CD14-positive monocyte (primary cell): ENCODE measurements around the gene RHBDL1. TPM values are rescaled to one million over a fixed set of nuclear protein-coding genes. Genes with fewer than 3 reads are reported as not detected.
A peak's percentile ranks its signal among the peaks of the same experiment; 100 is the strongest.

Experiments
- DNase-seq, 3 donors: peaks; one replicate each; pipeline ENCODE4 v3.0.0-alpha.2; 2011 to 2022
- H2AFZ ChIP-seq: 2 replicates; pipeline ENCODE4 v1.6.0; 2012; ENCODE audit warnings: mild to moderate bottlenecking, low read depth, low read length, inconsistent platforms; ENCODE audit not compliant: insufficient read depth, poor library complexity, severe bottlenecking
- H3K27ac ChIP-seq, 2 donors: 1 replicate in 1 of 2; 2 replicates in 1 of 2; pipeline ENCODE4 v1.5.1; 2012 to 2013; ENCODE audit warnings: low read length in 2 of 2, control low read depth in 1 of 2, inconsistent platforms in 1 of 2, low read depth in 1 of 2, mild to moderate bottlenecking in 1 of 2
- H3K27me3 ChIP-seq, 2 donors: one replicate each; pipeline versions ENCODE4 v1.6.0 to v1.6.1; 2011 to 2013; ENCODE audit warnings: low read length in 2 of 2; ENCODE audit not compliant: control insufficient read depth in 2 of 2, insufficient read depth in 2 of 2
- H3K36me3 ChIP-seq, 2 donors: replicated peaks in 1 of 2; 1 replicate in 1 of 2; 2 replicates in 1 of 2; pipeline versions ENCODE4 v1.5.1 to v1.6.1; 2012 to 2013; ENCODE audit warnings: low read length in 2 of 2, control low read depth in 1 of 2, inconsistent platforms in 1 of 2, mild to moderate bottlenecking in 1 of 2; ENCODE audit not compliant: insufficient read depth in 2 of 2, control insufficient read depth in 1 of 2
- H3K4me1 ChIP-seq, 2 donors: 1 replicate in 1 of 2; 2 replicates in 1 of 2; pipeline versions ENCODE4 v1.5.1 to v1.6.1; 2012 to 2013; ENCODE audit warnings: low read length in 2 of 2, control low read depth in 1 of 2, inconsistent platforms in 1 of 2, mild to moderate bottlenecking in 1 of 2, moderate library complexity in 1 of 2; ENCODE audit not compliant: insufficient read depth in 2 of 2, control insufficient read depth in 1 of 2
- H3K4me2 ChIP-seq: replicated peaks from 2 replicates; pipeline ENCODE3; 2012; ENCODE audit warnings: low read length, moderate library complexity, mild to moderate bottlenecking; ENCODE audit not compliant: poor library complexity, severe bottlenecking; ENCODE audit errors: extremely low read depth
- H3K4me3 ChIP-seq, 3 experiments: fragments of 200-600 bp in 1 of 3; sonication (generic) in 1 of 3; replicated peaks in 1 of 3; 1 replicate in 2 of 3; 2 replicates in 1 of 3; pipeline ENCODE4 v1.5.1; 2011 to 2013; ENCODE audit warnings: low read length in 3 of 3, mild to moderate bottlenecking in 3 of 3, control low read depth in 2 of 3, low read depth in 2 of 3, inconsistent platforms in 1 of 3, moderate library complexity in 1 of 3
- H3K79me2 ChIP-seq: 2 replicates; pipeline ENCODE4 v1.6.0; 2012; ENCODE audit warnings: mild to moderate bottlenecking, control low read depth, inconsistent platforms, low read length, moderate library complexity; ENCODE audit not compliant: insufficient read depth
- H3K9ac ChIP-seq: 2 replicates; pipeline ENCODE4 v1.6.0; 2017; ENCODE audit warnings: low read length, mild to moderate bottlenecking; ENCODE audit not compliant: insufficient read depth, poor library complexity, severe bottlenecking
- H3K9me3 ChIP-seq, 2 donors: replicated peaks in 1 of 2; 1 replicate in 1 of 2; 2 replicates in 1 of 2; pipeline versions ENCODE4 v1.5.1 to v1.6.1; 2012 to 2013; ENCODE audit warnings: low read length in 2 of 2, control low read depth in 1 of 2; ENCODE audit not compliant: control insufficient read depth in 1 of 2, insufficient read depth in 1 of 2
- H4K20me1 ChIP-seq: 2 replicates; pipeline ENCODE4 v1.6.0; 2012; ENCODE audit warnings: mild to moderate bottlenecking, low read length, control low read depth, moderate library complexity; ENCODE audit not compliant: insufficient read depth
- H3K27ac Mint-ChIP-seq, 7 donors: one replicate each; pipeline ENCODE4 v1.8.0; 2020; ENCODE audit warnings: mild to moderate bottlenecking in 7 of 7, mixed read lengths in 7 of 7, moderate library complexity in 6 of 7, inconsistent platforms in 2 of 7
- H3K27me3 Mint-ChIP-seq, 3 donors: one replicate each; pipeline ENCODE4 v1.8.0; 2021 to 2022; ENCODE audit warnings: low read depth in 3 of 3, mild to moderate bottlenecking in 3 of 3, mixed read lengths in 3 of 3, moderate library complexity in 3 of 3, inconsistent platforms in 1 of 3
- H3K36me3 Mint-ChIP-seq, 2 donors: one replicate each; pipeline ENCODE4 v1.8.0; 2020; ENCODE audit warnings: mixed read lengths in 2 of 2, inconsistent platforms in 1 of 2, mild to moderate bottlenecking in 1 of 2
- H3K4me1 Mint-ChIP-seq: one replicate; pipeline ENCODE4 v1.8.0; 2020; ENCODE audit warnings: mild to moderate bottlenecking, mixed read lengths
- H3K4me3 Mint-ChIP-seq, 2 donors: one replicate each; pipeline ENCODE4 v1.8.0; 2020; ENCODE audit warnings: mild to moderate bottlenecking in 2 of 2, mixed read lengths in 2 of 2, moderate library complexity in 1 of 2
- H3K9me3 Mint-ChIP-seq, 7 donors: one replicate each; pipeline ENCODE4 v1.8.0; 2020 to 2022; ENCODE audit warnings: mixed read lengths in 7 of 7, mild to moderate bottlenecking in 6 of 7, moderate library complexity in 6 of 7, inconsistent platforms in 2 of 7
- CTCF ChIP-seq: fragments of 200-600 bp; IDR thresholded peaks from one replicate; pipeline ENCODE4 v1.8.0; 2022; ENCODE audit warnings: antibody characterized with exemption, mild to moderate bottlenecking
- WGBS: methylation state at CpG from one replicate; pipeline ENCODE4 v1.1.5; 2013; ENCODE audit warnings: missing lambda C conversion rate; ENCODE audit not compliant: insufficient coverage; 5-methylcytosine and 5-hydroxymethylcytosine counted together
- intact Hi-C, 2 donors: fragments of 100-400 bp; cut with micrococcal nuclease; formaldehyde crosslinking; loops; one replicate each; pipeline versions ENCODE4 v1.15.0 to v1.15.1; 2023
- polyA plus RNA-seq, 3 donors: library from polyadenylated mRNA; depleted of rRNA in 1 of 3; unstranded in 2 of 3; stranded (reverse) in 1 of 3; fragments of 300-500 nt in 2 of 3; fragments of >200 nt in 1 of 3; fragmentation: Illumina TruSeq in 2 of 3; gene quantifications; 1 replicate in 2 of 3; 2 replicates in 1 of 3; pipeline ENCODE4 v1.2.3, GENCODE V29; 2012 to 2021

The RHBDL1 gene
- polyA plus RNA-seq, 3 donors: 1.3 TPM; not detected in 2

GRCh38 chr16:680625-680945 lies 5.1 kb downstream of the RHBDL1 start:
- peaks cover 32% of the 10 kb centered on the region for H4K20me1 ChIP-seq
- no peaks in the 10 kb centered on the region for H3K9me3 ChIP-seq
- peaks cover 3 to 21% of the 10 kb centered on the region in 2 donors for H3K27me3 ChIP-seq
- peaks cover 13 to 25% (median 15%) of the 10 kb centered on the region in 3 donors for H3K27me3 Mint-ChIP-seq
- DNase-seq: no peak
- peaks cover 14 to 21% of the 10 kb centered on the region in 2 donors for H3K36me3 Mint-ChIP-seq
- H3K79me2 ChIP-seq: peaks cover 33% of the 10 kb centered on the region
- H3K4me3 ChIP-seq: peak overlapping the region; percentile 58 to 82 (median 76)
- H3K36me3 ChIP-seq: peaks cover 10 to 20% of the 10 kb centered on the region in 2 donors
- intact Hi-C loops: loop anchor here (5.0 kb wide), 2 partner anchors 43 to 93 kb away; partner anchors contain the start of gene METTL26 (in 1 of the 2)
- H3K4me2 ChIP-seq: peak overlapping the region; percentile 95
- H3K27ac ChIP-seq: peak overlapping the region; percentile 52 to 74
- H3K9ac ChIP-seq: peak overlapping the region; percentile 78
- TF ChIP-seq CTCF: no peak
- peaks cover 38 to 58% of the 10 kb centered on the region in 2 donors for H3K4me1 ChIP-seq
- peak overlapping the region in 4 of 7 donors; percentile 20 to 73 (median 56) for H3K27ac Mint-ChIP-seq
- peaks cover 26% of the 10 kb centered on the region for H3K4me1 Mint-ChIP-seq
- WGBS: under 1% methylated on average over 34 of the region's 38 CpGs
- peak overlapping the region; percentile 74 to 76 for H3K4me3 Mint-ChIP-seq
- H3K9me3 Mint-ChIP-seq: no peaks in the 10 kb centered on the region
- peak overlapping the region; percentile 79 for H2AFZ ChIP-seq

- H3K9ac ChIP-seq: peak overlapping the region; percentile 78
- Mint-ChIP-seq H3K4me1 (peaks cover 26% of the 10 kb centered on the region), H3K27me3 (peaks cover 10 to 20% (median 10%) of the 10 kb centered on the region in 3 donors), H3K4me3 (peak overlapping the region; percentile 74 to 76), H3K27ac (peak overlapping the region in 5 of 7 donors; percentile 20 to 73 (median 50)), H3K36me3 (peaks cover 17 to 23% of the 10 kb centered on the region in 2 donors), H3K9me3 (no peaks in the 10 kb centered on the region)
- peaks cover 33% of the 10 kb centered on the region for H3K79me2 ChIP-seq
- H3K4me3 ChIP-seq: peak overlapping the region; percentile 58 to 82 (median 76)
- DNase-seq: peak; percentile 20 to 46 (median 30)
- H3K36me3 ChIP-seq: peaks cover 10 to 20% of the 10 kb centered on the region in 2 donors
- peak overlapping the region; percentile 52 to 74 for H3K27ac ChIP-seq
- H4K20me1 ChIP-seq: peaks cover 32% of the 10 kb centered on the region
- H3K27me3 ChIP-seq: peaks cover 2 to 15% of the 10 kb centered on the region in 2 donors
- 46% methylated on average over 36 of the region's 44 CpGs for WGBS
- H3K4me2 ChIP-seq: peak overlapping the region; percentile 95
- intact Hi-C loops: loop anchor here (5.0 kb wide), 2 partner anchors 44 to 94 kb away; partner anchors contain the start of gene METTL26 (in 1 of the 2)
- peak; percentile 22 for TF ChIP-seq CTCF
- H3K9me3 ChIP-seq: no peaks in the 10 kb centered on the region
- H2AFZ ChIP-seq: peak overlapping the region; percentile 79
- peaks cover 38 to 63% of the 10 kb centered on the region in 2 donors for H3K4me1 ChIP-seq
Observed at GRCh38 chr16:680967-681745, 5.7 kb downstream of the RHBDL1 start.
